ENCODE results near the gene SPP1.
"Not testable (repeated sequence)": the region's sequence is repeated elsewhere in the genome, so short reads cannot be mapped to it uniquely, and the experiment has no call there.

The SPP1 gene

GRCh38 chr4:88014386-88014905 lies 38.9 kb downstream of the SPP1 start:
- no peak overlapping the region for H3K27ac ChIP-seq
- no peak for TF ChIP-seq ZFX (IDR thresholded peaks at IDR 0.05)
- TF ChIP-seq CTCF (conservative IDR thresholded peaks at IDR 0.05) = no peak

GRCh38 chr4:88015659-88016295 lies 40.3 kb downstream of the SPP1 start:
- no peak overlapping the region for H3K27ac ChIP-seq
- no peak for TF ChIP-seq ZFX (IDR thresholded peaks at IDR 0.05)
- no peak for TF ChIP-seq CTCF (conservative IDR thresholded peaks at IDR 0.05)

GRCh38 chr4:88017516-88018297 lies 42.2 kb downstream of the SPP1 start:
- H3K27ac ChIP-seq = no peak overlapping the region
- TF ChIP-seq CTCF (conservative IDR thresholded peaks at IDR 0.05) (no peak), ZFX (IDR thresholded peaks at IDR 0.05) (no peak)

GRCh38 chr4:88018466-88018865 lies 43.0 kb downstream of the SPP1 start:
- TF ChIP-seq ZFX (IDR thresholded peaks at IDR 0.05) (no peak), CTCF (conservative IDR thresholded peaks at IDR 0.05) (no peak)
- H3K27ac ChIP-seq = no peak overlapping the region

- no peak overlapping the region for H3K27ac ChIP-seq
- TF ChIP-seq ZFX (IDR thresholded peaks at IDR 0.05) = no peak
- no peak for TF ChIP-seq CTCF (conservative IDR thresholded peaks at IDR 0.05)
Observed at GRCh38 chr4:88021824-88022223, 46.3 kb downstream of the SPP1 start.

GRCh38 chr4:88022289-88022688 lies 46.8 kb downstream of the SPP1 start:
- H3K27ac ChIP-seq = no peak overlapping the region
- TF ChIP-seq CTCF (conservative IDR thresholded peaks at IDR 0.05) (no peak), ZFX (IDR thresholded peaks at IDR 0.05) (no peak)

GRCh38 chr4:88025868-88026661 lies 50.6 kb downstream of the SPP1 start:
- H3K27ac ChIP-seq = not testable (repeated sequence)

Data from C4-2B (cell line).